Measurements from ENCODE around the gene MPHOSPH9.

- no peak for TF ChIP-seq PATZ1 (CRISPR knock-in tag; IDR thresholded peaks at IDR 0.05; ENCODE audit: borderline replicate concordance)
- TF ChIP-seq PPARA (CRISPR knock-in tag; IDR thresholded peaks at IDR 0.05; ENCODE audit: borderline replicate concordance): no peak
- TF ChIP-seq ZFP30 (CRISPR knock-in tag; IDR thresholded peaks at IDR 0.05): no peak
- no peak for TF ChIP-seq SNAI2 (CRISPR knock-in tag; IDR thresholded peaks at IDR 0.05)
- TF ChIP-seq ARNTL (CRISPR knock-in tag; IDR thresholded peaks at IDR 0.05; ENCODE audit: borderline replicate concordance, low read depth): no peak
- no peak for TF ChIP-seq ZC3H10 (CRISPR knock-in tag; IDR thresholded peaks at IDR 0.05)
- TF ChIP-seq BACH2 (CRISPR knock-in tag; IDR thresholded peaks at IDR 0.05; ENCODE audit: borderline replicate concordance): no peak
- TF ChIP-seq, protein P1, sequence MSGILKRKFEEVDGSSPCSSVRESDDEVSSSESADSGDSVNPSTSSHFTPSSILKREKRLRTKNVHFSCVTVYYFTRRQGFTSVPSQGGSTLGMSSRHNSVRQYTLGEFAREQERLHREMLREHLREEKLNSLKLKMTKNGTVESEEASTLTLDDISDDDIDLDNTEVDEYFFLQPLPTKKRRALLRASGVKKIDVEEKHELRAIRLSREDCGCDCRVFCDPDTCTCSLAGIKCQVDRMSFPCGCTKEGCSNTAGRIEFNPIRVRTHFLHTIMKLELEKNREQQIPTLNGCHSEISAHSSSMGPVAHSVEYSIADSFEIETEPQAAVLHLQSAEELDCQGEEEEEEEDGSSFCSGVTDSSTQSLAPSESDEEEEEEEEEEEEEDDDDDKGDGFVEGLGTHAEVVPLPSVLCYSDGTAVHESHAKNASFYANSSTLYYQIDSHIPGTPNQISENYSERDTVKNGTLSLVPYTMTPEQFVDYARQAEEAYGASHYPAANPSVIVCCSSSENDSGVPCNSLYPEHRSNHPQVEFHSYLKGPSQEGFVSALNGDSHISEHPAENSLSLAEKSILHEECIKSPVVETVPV (CRISPR knock-in tag; IDR thresholded peaks at IDR 0.05): no peak
- TF ChIP-seq OSR1 (CRISPR knock-in tag; IDR thresholded peaks at IDR 0.05): no peak
- TF ChIP-seq ZNF565 (CRISPR knock-in tag; conservative IDR thresholded peaks at IDR 0.05; ENCODE audit: low read depth): no peak
- no peak for TF ChIP-seq ZFP3 (CRISPR knock-in tag; IDR thresholded peaks at IDR 0.05)
Observed at GRCh38 chr12:123126294-123127181, 106.4 kb downstream of the MPHOSPH9 start.

Measured in SK-N-SH treated with all-trans-retinoic acid at 6 μM for 48 hours (cell line).